Measurements from ENCODE around the gene CIAO2B.
A peak's percentile ranks its signal among the peaks of the same experiment; 100 is the strongest.

CIAO2B gene

GRCh38 chr16:66934138-66934838 lies at the start of gene CIAO2B:
CIAO2B (minus strand) TSS chr16:66934402; CDS start chr16:66934364, 38 bp downstream.
- H3K27ac ChIP-seq (ENCODE audit: low read length): peak within 1 kb of the TSS; percentile 90
- ATAC-seq (ENCODE audit: insufficient read depth, low read depth) (peak; percentile 88), DNase-seq (peak; percentile 89)
- no peaks in the 10 kb centered on the region for H3K9me3 ChIP-seq (ENCODE audit: insufficient read depth, low read length, severe bottlenecking)
- H3K79me2 ChIP-seq (ENCODE audit: insufficient read depth, low read length): peaks cover 49% of the 10 kb centered on the region
- H3K9ac ChIP-seq (ENCODE audit: low read depth, low read length): peak within 1 kb of the TSS; percentile 98
- H4K20me1 ChIP-seq (ENCODE audit: insufficient read depth, low read length): peaks cover 13% of the 10 kb centered on the region
- H3K4me3 ChIP-seq (ENCODE audit: low read depth in 1 of 2, low read length in 2 of 2): peak within 1 kb of the TSS; percentile 96 to 97
- TF ChIP-seq EZH2 (IDR thresholded peaks at IDR 0.05; ENCODE audit: borderline replicate concordance, low read depth, low read length, severe bottlenecking): no peak
- peak; percentile 5 for TF ChIP-seq CTCF (IDR thresholded peaks at IDR 0.05; ENCODE audit: borderline replicate concordance, extremely low read depth, low read length, poor library complexity, severe bottlenecking)
- H3K4me1 ChIP-seq (ENCODE audit: insufficient read depth, low read length): peaks cover 38% of the 10 kb centered on the region
- no peaks in the 10 kb centered on the region for H3K27me3 ChIP-seq (ENCODE audit: insufficient read depth, low read length, poor library complexity)
- H3K4me2 ChIP-seq (ENCODE audit: insufficient read depth, low read length): peak within 1 kb of the TSS; percentile 97
- peaks cover 30% of the 10 kb centered on the region for H3K36me3 ChIP-seq (ENCODE audit: insufficient read depth, low read length)
- H2AFZ ChIP-seq (ENCODE audit: low read depth, low read length): peak within 1 kb of the TSS; percentile 96

DNA sequence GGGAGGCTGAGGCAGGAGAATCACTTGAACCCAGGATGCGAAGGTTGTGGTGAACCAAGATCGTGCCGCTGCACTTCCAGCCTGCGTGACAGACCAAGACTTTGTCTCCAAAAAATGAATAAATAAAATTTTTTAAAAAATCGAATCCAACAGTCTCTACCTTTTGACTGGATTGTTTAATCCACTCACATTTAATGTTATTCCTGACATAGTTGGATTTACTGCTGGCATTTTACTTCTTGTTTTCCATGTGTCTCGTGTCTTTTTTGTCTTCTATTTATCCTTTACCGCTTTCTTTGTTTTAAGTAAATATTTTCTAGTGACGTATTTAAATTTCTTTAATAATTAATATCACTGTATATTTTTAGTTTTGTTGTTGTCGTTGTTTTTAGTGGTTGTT lies 48.8 kb upstream of the CIAO2B start:
- no peak for DNase-seq

GRCh38 chr16:66979011-66979717 lies 45.0 kb upstream of the CIAO2B start:
- DNase-seq (no peak), ATAC-seq (ENCODE audit: insufficient read depth, low read depth) (no peak)
- Histone ChIP-seq H3K9me3 (ENCODE audit: insufficient read depth, low read length, severe bottlenecking) (no peaks in the 10 kb centered on the region), H3K79me2 (ENCODE audit: insufficient read depth, low read length) (no peaks in the 10 kb centered on the region), H2AFZ (ENCODE audit: low read depth, low read length) (no peak overlapping the region), H3K4me3 (ENCODE audit: low read depth in 1 of 2, low read length in 2 of 2) (no peak overlapping the region), H3K4me2 (ENCODE audit: insufficient read depth, low read length) (no peak overlapping the region), H4K20me1 (ENCODE audit: insufficient read depth, low read length) (no peaks in the 10 kb centered on the region), H3K36me3 (ENCODE audit: insufficient read depth, low read length) (no peaks in the 10 kb centered on the region), H3K9ac (ENCODE audit: low read depth, low read length) (no peak overlapping the region), H3K27me3 (ENCODE audit: insufficient read depth, low read length, poor library complexity) (no peaks in the 10 kb centered on the region), H3K4me1 (ENCODE audit: insufficient read depth, low read length) (peaks cover 11% of the 10 kb centered on the region), H3K27ac (ENCODE audit: low read length) (no peak overlapping the region)
- TF ChIP-seq CTCF (IDR thresholded peaks at IDR 0.05; ENCODE audit: borderline replicate concordance, extremely low read depth, low read length, poor library complexity, severe bottlenecking): no peak
- no peak for TF ChIP-seq EZH2 (IDR thresholded peaks at IDR 0.05; ENCODE audit: borderline replicate concordance, low read depth, low read length, severe bottlenecking)

More for the DNA sequence above, 48.8 kb upstream of the CIAO2B start:
- Histone ChIP-seq H3K4me3 (ENCODE audit: low read depth in 1 of 2, low read length in 2 of 2) (no peak overlapping the region), H3K27me3 (ENCODE audit: insufficient read depth, low read length, poor library complexity) (no peaks in the 10 kb centered on the region), H3K4me1 (ENCODE audit: insufficient read depth, low read length) (peaks cover 25% of the 10 kb centered on the region), H2AFZ (ENCODE audit: low read depth, low read length) (no peak overlapping the region), H3K9ac (ENCODE audit: low read depth, low read length) (no peak overlapping the region), H3K9me3 (ENCODE audit: insufficient read depth, low read length, severe bottlenecking) (no peaks in the 10 kb centered on the region), H3K4me2 (ENCODE audit: insufficient read depth, low read length) (no peak overlapping the region), H3K79me2 (ENCODE audit: insufficient read depth, low read length) (no peaks in the 10 kb centered on the region), H3K27ac (ENCODE audit: low read length) (no peak overlapping the region), H4K20me1 (ENCODE audit: insufficient read depth, low read length) (no peaks in the 10 kb centered on the region), H3K36me3 (ENCODE audit: insufficient read depth, low read length) (no peaks in the 10 kb centered on the region)
- TF ChIP-seq CTCF (IDR thresholded peaks at IDR 0.05; ENCODE audit: borderline replicate concordance, extremely low read depth, low read length, poor library complexity, severe bottlenecking) (no peak), EZH2 (IDR thresholded peaks at IDR 0.05; ENCODE audit: borderline replicate concordance, low read depth, low read length, severe bottlenecking) (no peak)
- no peak for ATAC-seq (ENCODE audit: insufficient read depth, low read depth)

Measured in DND-41 (cell line).